H1 (cell line): ENCODE data around the gene ZFHX2. TPM values are rescaled to one million over a fixed set of nuclear protein-coding genes. Genes with fewer than 3 reads are reported as not detected.

Experiments used
- CTCF ChIA-PET: fragments of 300-600 bp; sonication (Branson Sonifier 250); formaldehyde crosslinking; loops from one replicate; lab custom pipeline; 2021; ENCODE audit not compliant: partially characterized antibody; lab: Charles Lee
- POLR2A ChIA-PET: fragments of 300-600 bp; sonication (Branson Sonifier 250); formaldehyde crosslinking; loops from one replicate; lab custom pipeline; 2021; ENCODE audit warnings: inconsistent platforms; ENCODE audit not compliant: partially characterized antibody; lab: Charles Lee
- DNase-seq, 2 experiments: peaks; one replicate each; pipeline versions ENCODE4 v3.0.0 to v3.0.0-alpha.2; 2010 to 2022; ENCODE audit warnings: low spot score in 2 of 2, low read depth in 1 of 2, mixed read lengths in 1 of 2
- FAIRE-seq: peaks from 2 replicates; lab custom pipeline; 2011; peaks lifted over from hg19 to GRCh38; lab: Jason Lieb, UNC
- H2AFZ ChIP-seq: 2 replicates; pipeline ENCODE4 v1.8.1; 2012; ENCODE audit warnings: low read length, inconsistent platforms
- H2AK5ac ChIP-seq: 2 replicates; pipeline ENCODE4 v1.6.1; 2013; ENCODE audit warnings: low read depth, low read length
- H2BK120ac ChIP-seq: replicated peaks from 2 replicates; pipeline ENCODE3; 2013; ENCODE audit warnings: low read depth, low read length, inconsistent platforms
- H2BK12ac ChIP-seq: 2 replicates; pipeline ENCODE4 v1.6.1; 2013; ENCODE audit warnings: low read depth, low read length
- H2BK15ac ChIP-seq: 2 replicates; pipeline ENCODE4 v1.6.1; 2013; ENCODE audit warnings: low read length
- H2BK20ac ChIP-seq: 2 replicates; pipeline ENCODE4 v1.6.1; 2013; ENCODE audit warnings: low read length
- H2BK5ac ChIP-seq: 2 replicates; pipeline ENCODE4 v1.6.1; 2013; ENCODE audit warnings: low read depth, low read length
- H3K14ac ChIP-seq: 2 replicates; pipeline ENCODE4 v1.6.1; 2013; ENCODE audit warnings: inconsistent platforms; ENCODE audit not compliant: insufficient read length
- H3K18ac ChIP-seq: 2 replicates; pipeline ENCODE4 v1.6.1; 2013; ENCODE audit warnings: low read length; ENCODE audit errors: extremely low read depth
- H3K23ac ChIP-seq: 2 replicates; pipeline ENCODE4 v1.6.1; 2013; ENCODE audit warnings: inconsistent platforms; ENCODE audit not compliant: insufficient read length
- H3K23me2 ChIP-seq: 2 replicates; pipeline ENCODE4 v1.6.1; 2013; ENCODE audit warnings: low read depth, low read length
- H3K27ac ChIP-seq: 2 replicates; pipeline ENCODE4 v1.6.1; 2011; ENCODE audit warnings: low read depth, low read length, inconsistent platforms
- H3K27me3 ChIP-seq, 4 experiments: replicated peaks in 1 of 4; 1 replicate in 1 of 4; 2 replicates in 3 of 4; pipeline versions ENCODE4 v1.6.1 to v1.8.1; 2011 to 2013; ENCODE audit warnings: low read length in 3 of 4, mild to moderate bottlenecking in 3 of 4, inconsistent platforms in 2 of 4, mixed read lengths in 2 of 4, moderate library complexity in 1 of 4; ENCODE audit not compliant: control insufficient read depth in 3 of 4, insufficient read depth in 3 of 4; ENCODE audit errors: extremely low read depth in 1 of 4
- H3K36me3 ChIP-seq, 4 experiments: 2 replicates each; pipeline versions ENCODE4 v1.6.1 to v1.8.1; 2011 to 2013; ENCODE audit warnings: mild to moderate bottlenecking in 4 of 4, low read length in 3 of 4, moderate library complexity in 2 of 4, control low read depth in 1 of 4, inconsistent platforms in 1 of 4; ENCODE audit not compliant: insufficient read depth in 4 of 4, control insufficient read depth in 2 of 4
- H3K4ac ChIP-seq: replicated peaks from 2 replicates; pipeline ENCODE3; 2013; ENCODE audit warnings: low read length, low read depth, mixed read lengths, inconsistent platforms; ENCODE audit not compliant: insufficient read length
- H3K4me1 ChIP-seq, 4 experiments: replicated peaks in 1 of 4; 1 replicate in 1 of 4; 2 replicates in 3 of 4; pipeline versions ENCODE4 v1.6.1 to v1.8.1; 2011 to 2013; ENCODE audit warnings: low read length in 3 of 4, inconsistent platforms in 2 of 4, mixed read lengths in 1 of 4; ENCODE audit not compliant: insufficient read depth in 4 of 4, control insufficient read depth in 3 of 4
- H3K4me2 ChIP-seq, 2 experiments: 2 replicates each; pipeline versions ENCODE4 v1.6.1 to v1.8.1; 2011 to 2013; ENCODE audit warnings: low read depth in 2 of 2, low read length in 2 of 2, control low read depth in 1 of 2, inconsistent platforms in 1 of 2, mild to moderate bottlenecking in 1 of 2; ENCODE audit not compliant: insufficient read depth in 1 of 2
- H3K4me3 ChIP-seq, 4 experiments: fragments of 200-600, 300-600 bp in 1 of 4; sonication (generic), shearing (Covaris generic), sonication (Bioruptor Twin) in 1 of 4; 2 replicates each; pipeline versions ENCODE4 v1.5.1 to v1.8.1; 2011 to 2016; ENCODE audit warnings: low read length in 4 of 4, low read depth in 3 of 4, control low read depth in 2 of 4, inconsistent platforms in 2 of 4, mild to moderate bottlenecking in 2 of 4, mixed read lengths in 1 of 4, moderate library complexity in 1 of 4; ENCODE audit not compliant: insufficient read depth in 2 of 4; ENCODE audit errors: extremely low read depth in 1 of 4
- H3K56ac ChIP-seq: replicated peaks from 2 replicates; pipeline ENCODE3; 2013; ENCODE audit warnings: low read depth, mild to moderate bottlenecking, mixed read lengths, low read length, inconsistent platforms; ENCODE audit not compliant: insufficient read length
- H3K79me1 ChIP-seq: 2 replicates; pipeline ENCODE4 v1.6.1; 2013; ENCODE audit warnings: low read depth, low read length, control low read depth
- H3K79me2 ChIP-seq, 2 experiments: 2 replicates each; pipeline versions ENCODE4 v1.6.1 to v1.8.1; 2012 to 2013; ENCODE audit warnings: low read length in 2 of 2, mild to moderate bottlenecking in 2 of 2, inconsistent platforms in 1 of 2; ENCODE audit not compliant: insufficient read depth in 2 of 2, control insufficient read depth in 1 of 2
- H3K9ac ChIP-seq, 4 experiments: replicated peaks in 1 of 4; 1 replicate in 1 of 4; 2 replicates in 3 of 4; pipeline versions ENCODE4 v1.6.1 to v1.8.1; 2011 to 2013; ENCODE audit warnings: low read depth in 3 of 4, low read length in 3 of 4, control low read depth in 2 of 4, mild to moderate bottlenecking in 2 of 4, moderate library complexity in 2 of 4, inconsistent platforms in 1 of 4; ENCODE audit errors: extremely low read depth in 1 of 4
- H3K9me3 ChIP-seq, 2 experiments: 2 replicates each; pipeline versions ENCODE4 v1.6.1 to v1.8.1; 2012 to 2013; ENCODE audit warnings: mild to moderate bottlenecking in 2 of 2, moderate library complexity in 2 of 2, control low read depth in 1 of 2, inconsistent platforms in 1 of 2, low read depth in 1 of 2, low read length in 1 of 2, mixed read lengths in 1 of 2; ENCODE audit not compliant: insufficient read depth in 2 of 2
- H4K20me1 ChIP-seq, 2 experiments: replicated peaks in 1 of 2; 2 replicates each; pipeline versions ENCODE3 to v1.8.1; 2011 to 2013; ENCODE audit warnings: inconsistent platforms in 2 of 2, low read length in 2 of 2, mild to moderate bottlenecking in 1 of 2; ENCODE audit not compliant: insufficient read depth in 2 of 2, control insufficient read depth in 1 of 2
- H4K5ac ChIP-seq: 2 replicates; pipeline ENCODE4 v1.6.1; 2013; ENCODE audit warnings: low read length, low read depth, mixed read lengths, inconsistent platforms; ENCODE audit not compliant: insufficient read length
- H4K8ac ChIP-seq: 2 replicates; pipeline ENCODE4 v1.8.0; 2013; ENCODE audit warnings: mild to moderate bottlenecking, moderate library complexity, low read length, inconsistent platforms; ENCODE audit not compliant: insufficient read depth; ENCODE audit errors: extremely low read depth
- H4K91ac ChIP-seq: replicated peaks from 2 replicates; pipeline ENCODE3; 2013; ENCODE audit warnings: low read length, mixed read lengths, inconsistent platforms; ENCODE audit not compliant: insufficient read length
- BACH1 ChIP-seq: IDR thresholded peaks from 2 replicates; pipeline ENCODE4 v1.6.1; 2012; ENCODE audit warnings: low read length, improper control_type of control experiment
- CBX8 ChIP-seq: fragments of 300-800, 300-1000 bp; sonication (generic); IDR thresholded peaks from 2 replicates; pipeline ENCODE4 v1.7.1; 2016; ENCODE audit warnings: low read depth, low read length, borderline replicate concordance
- CEBPB ChIP-seq: IDR thresholded peaks from 2 replicates; pipeline ENCODE4 v1.6.1; 2012; ENCODE audit warnings: low read depth, low read length
- EP300 ChIP-seq, 2 experiments: IDR thresholded peaks; 1 replicate in 1 of 2; 2 replicates in 1 of 2; pipeline ENCODE4 v1.6.1; 2011 to 2012; ENCODE audit warnings: low read depth in 2 of 2, low read length in 2 of 2, mild to moderate bottlenecking in 2 of 2, borderline replicate concordance in 1 of 2, inconsistent platforms in 1 of 2, moderate library complexity in 1 of 2
- HDAC6 ChIP-seq: IDR thresholded peaks from one replicate; pipeline ENCODE4 v1.7.1; 2012; ENCODE audit warnings: low read depth, mild to moderate bottlenecking, inconsistent platforms, low read length, moderate library complexity
- KDM1A ChIP-seq: fragments of 200-600, 300-600 bp; sonication (generic); IDR thresholded peaks from 2 replicates; pipeline ENCODE4 v1.7.1; 2016; ENCODE audit warnings: mild to moderate bottlenecking, low read length, borderline replicate concordance
- PHF8 ChIP-seq: fragments of 200-600 bp; sonication (generic); conservative IDR thresholded peaks from 2 replicates; pipeline ENCODE4 v1.7.1; 2012; ENCODE audit warnings: low read depth, mild to moderate bottlenecking, inconsistent platforms, low read length, moderate library complexity
- POLR2A ChIP-seq, 2 experiments: IDR thresholded peaks; 1 replicate in 1 of 2; 2 replicates in 1 of 2; pipeline ENCODE4 v1.6.1; 2011; ENCODE audit warnings: low read depth in 2 of 2, low read length in 2 of 2, mild to moderate bottlenecking in 2 of 2; ENCODE audit errors: control extremely low read depth in 1 of 2
- POU5F1 ChIP-seq: IDR thresholded peaks from 2 replicates; pipeline ENCODE4 v1.6.1; 2011; ENCODE audit warnings: low read depth, mild to moderate bottlenecking, low read length, moderate library complexity
- RFX5 ChIP-seq: IDR thresholded peaks from 2 replicates; pipeline ENCODE4 v1.6.1; 2011; ENCODE audit warnings: low read depth, low read length, improper control_type of control experiment, borderline replicate concordance
- SIX5 ChIP-seq: IDR thresholded peaks from 2 replicates; pipeline ENCODE4 v1.6.1; 2011; ENCODE audit warnings: mild to moderate bottlenecking, low read depth, low read length
- TEAD4 ChIP-seq: IDR thresholded peaks from 2 replicates; pipeline ENCODE4 v1.6.1; 2012; ENCODE audit warnings: low read depth, low read length, inconsistent platforms, mixed read lengths
- WGBS, 2 experiments: shearing (Covaris generic) in 1 of 2; methylation state at CpG; one replicate each; pipeline versions ENCODE4 v1.1.6 to v1.1.7; 2013 to 2015; ENCODE audit warnings: low lambda C conversion rate in 2 of 2, mixed read lengths in 2 of 2, inconsistent platforms in 1 of 2, low coverage in 1 of 2, missing lambda C conversion rate in 1 of 2; ENCODE audit not compliant: insufficient replicate concordance in 2 of 2, insufficient coverage in 1 of 2, insufficient read length in 1 of 2; ENCODE audit errors: extremely low coverage in 1 of 2, missing lambda C conversion rate in 1 of 2; 5-methylcytosine and 5-hydroxymethylcytosine counted together
- polyA plus RNA-seq, 7 experiments: library from polyadenylated mRNA; depleted of rRNA in 3 of 7; stranded (reverse) in 5 of 7; unstranded in 2 of 7; fragments of >200 nt in 5 of 7; fragments of 200-250 nt in 2 of 7; gene quantifications; 1 replicate in 5 of 7; 2 replicates in 1 of 7; 4 replicates in 1 of 7; pipeline versions ENCODE4 v1.2.1 to v1.2.3, GENCODE V29; 2011 to 2013; ENCODE audit warnings: missing spikeins in 2 of 7, mixed read lengths in 2 of 7
- total RNA-seq: library from RNA; stranded (reverse); fragmentation: NEBNext Ultra II Directional; extraction: Animal tissue kit (Norgen Biotek cat#: 25700); gene quantifications from 2 replicates; pipeline ENCODE4 v1.2.1, GENCODE V29; 2021

The ZFHX2 gene
- total and polyA plus RNA-seq, 2 of the 8 experiments (the other 6 are each of a cell fraction or from before 2014, with no cell fraction given): 2.7 to 27.0 TPM

- Histone ChIP-seq H2BK15ac (no peak overlapping the region), H4K8ac (no peak overlapping the region), H2BK120ac (no peak overlapping the region), H3K18ac (no peak overlapping the region), H2AFZ (no peak overlapping the region), H4K20me1 (no peaks in the 10 kb centered on the region), H3K56ac (no peak overlapping the region), H3K79me1 (no peaks in the 10 kb centered on the region), H4K91ac (no peak overlapping the region), H3K4ac (no peak overlapping the region), H3K36me3 (no peaks in the 10 kb centered on the region), H2BK20ac (no peak overlapping the region), H3K4me3 (no peak overlapping the region), H3K4me1 (peaks cover 8 to 15% (median 10%) of the 10 kb centered on the region in 4 experiments), H3K23me2 (no peaks in the 10 kb centered on the region), H3K9ac (no peak overlapping the region), H3K9me3 (no peaks in the 10 kb centered on the region), H3K4me2 (no peak overlapping the region), H4K5ac (no peak overlapping the region), H3K23ac (no peak overlapping the region), H2BK12ac (no peak overlapping the region), H2AK5ac (no peak overlapping the region), H3K79me2 (no peaks in the 10 kb centered on the region), H2BK5ac (no peak overlapping the region), H3K14ac (no peak overlapping the region), H3K27ac (no peak overlapping the region), H3K27me3 (peaks cover 0 to 4% (median 0%) of the 10 kb centered on the region in 4 experiments; a peak in 1 of 7 replicates)
- DNase-seq (no peak), FAIRE-seq (no peak)
- ChIA-PET CTCF (interaction anchor here (2.1 to 70.5 kb wide), 3 partner anchors 14 to 38 kb away, joined by 9 to 2092 read pairs (median 1314); partner anchors contain the start of genes AP1G2, NGDN, THTPA and ZFHX2), POLR2A (interaction anchor here (0.9 to 48.3 kb wide), 4 partner anchors 18 to 588 kb away, joined by 3 to 1523 read pairs (median 7); partner anchors contain the start of genes AP1G2, THTPA and ZFHX2)
- TF ChIP-seq TEAD4 (no peak), CBX8 (no peak), PHF8 (no peak), SIX5 (no peak), CEBPB (no peak), POLR2A (IDR thresholded peaks at IDR 0.05; ENCODE audit: control extremely low read depth in 1 of 2, low read depth in 2 of 2, low read length in 2 of 2) (no peak), HDAC6 (no peak), KDM1A (no peak), POU5F1 (no peak), RFX5 (no peak), EP300 (IDR thresholded peaks at IDR 0.05; ENCODE audit: borderline replicate concordance in 1 of 2, low read depth in 2 of 2, low read length in 2 of 2) (no peak), BACH1 (no peak)
- WGBS, 2 experiments: 85% methylated on average over 3 of the region's 3 CpGs; no CpG with 5 or more reads in 1 of the 2 experiments
Measured at GRCh38 chr14:23514644-23514957, 37.0 kb downstream of the ZFHX2 start.
